ENCODE data around the gene NAPB.

Gene NAPB

GRCh38 chr20:23417861-23418260 is 3.4 kb downstream of the NAPB start:
- no peak overlapping the region for H3K27ac ChIP-seq

GRCh38 chr20:23415959-23416583 is 5.2 kb downstream of the NAPB start:
- H3K27ac ChIP-seq: no peak overlapping the region
- TF ChIP-seq CTCF (IDR thresholded peaks at IDR 0.05) (no peak), ZFX (IDR thresholded peaks at IDR 0.05; ENCODE audit: borderline replicate concordance) (no peak)

More at GRCh38 chr20:23417861-23418260, 3.4 kb downstream of the NAPB start:
- no peak for TF ChIP-seq CTCF (IDR thresholded peaks at IDR 0.05)
- no peak for TF ChIP-seq ZFX (IDR thresholded peaks at IDR 0.05; ENCODE audit: borderline replicate concordance)

- no peak overlapping the region for H3K27ac ChIP-seq
- TF ChIP-seq CTCF (IDR thresholded peaks at IDR 0.05): no peak
- no peak for TF ChIP-seq ZFX (IDR thresholded peaks at IDR 0.05; ENCODE audit: borderline replicate concordance)
Observed at GRCh38 chr20:23415555-23415954, 5.7 kb downstream of the NAPB start.

GRCh38 chr20:23414526-23415188 is 6.6 kb downstream of the NAPB start:
- H3K27ac ChIP-seq: no peak overlapping the region

GRCh38 chr20:23413862-23414422 is 7.3 kb downstream of the NAPB start:
- no peak for TF ChIP-seq CTCF (IDR thresholded peaks at IDR 0.05)
- TF ChIP-seq ZFX (IDR thresholded peaks at IDR 0.05; ENCODE audit: borderline replicate concordance): no peak
- H3K27ac ChIP-seq: no peak overlapping the region

More at GRCh38 chr20:23414526-23415188, 6.6 kb downstream of the NAPB start:
- TF ChIP-seq CTCF (IDR thresholded peaks at IDR 0.05) (no peak), ZFX (IDR thresholded peaks at IDR 0.05; ENCODE audit: borderline replicate concordance) (no peak)

GRCh38 chr20:23412026-23412425 is 9.3 kb downstream of the NAPB start:
- TF ChIP-seq ZFX (IDR thresholded peaks at IDR 0.05; ENCODE audit: borderline replicate concordance): no peak

GRCh38 chr20:23410916-23411695 is 10.2 kb downstream of the NAPB start:
- TF ChIP-seq ZFX (IDR thresholded peaks at IDR 0.05; ENCODE audit: borderline replicate concordance) (no peak), CTCF (IDR thresholded peaks at IDR 0.05) (no peak)
- no peak overlapping the region for H3K27ac ChIP-seq

More at GRCh38 chr20:23412026-23412425, 9.3 kb downstream of the NAPB start:
- no peak overlapping the region for H3K27ac ChIP-seq

Data from 22Rv1 (cell line).